ENCODE results near the gene NOL4L.

NOL4L gene

DNA sequence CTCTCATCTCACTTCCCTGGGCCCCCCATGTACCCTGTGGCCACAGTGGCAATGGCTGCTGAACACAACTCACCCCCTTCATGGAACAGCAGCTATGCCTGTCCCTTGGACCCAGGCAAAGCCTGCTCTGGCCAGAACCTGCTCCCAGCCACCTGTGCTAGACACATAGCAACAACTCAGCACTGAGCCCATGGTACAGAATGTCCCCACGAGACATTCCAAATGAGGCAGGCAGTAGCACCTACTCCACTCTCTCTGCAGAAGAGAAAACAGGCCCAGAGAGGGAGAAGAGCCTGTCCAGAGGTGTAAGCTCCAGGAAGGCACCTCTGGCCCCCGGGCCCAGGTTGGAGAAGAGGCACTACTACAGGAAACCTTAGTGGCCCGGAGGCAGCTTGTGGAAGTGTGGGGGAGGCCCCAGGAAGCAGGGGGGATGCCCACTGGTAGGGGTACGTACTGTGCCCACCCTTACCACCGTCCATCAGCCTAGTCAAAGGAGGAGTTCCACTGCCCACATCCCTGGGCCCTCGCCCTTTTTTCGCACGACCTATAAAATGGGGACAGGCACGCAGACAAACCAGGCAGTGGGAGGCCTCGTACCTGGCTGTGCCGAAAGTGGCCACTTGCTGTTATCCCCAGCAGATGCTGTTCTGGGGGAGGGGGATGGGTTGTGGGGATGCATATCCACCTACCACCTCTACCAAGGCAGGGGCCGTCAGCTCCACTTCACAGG is 129.8 kb downstream of the NOL4L start:
- no peak overlapping the region for H3K4me3 ChIP-seq (ENCODE audit: low read depth, low read length)
- TF ChIP-seq, protein P1, sequence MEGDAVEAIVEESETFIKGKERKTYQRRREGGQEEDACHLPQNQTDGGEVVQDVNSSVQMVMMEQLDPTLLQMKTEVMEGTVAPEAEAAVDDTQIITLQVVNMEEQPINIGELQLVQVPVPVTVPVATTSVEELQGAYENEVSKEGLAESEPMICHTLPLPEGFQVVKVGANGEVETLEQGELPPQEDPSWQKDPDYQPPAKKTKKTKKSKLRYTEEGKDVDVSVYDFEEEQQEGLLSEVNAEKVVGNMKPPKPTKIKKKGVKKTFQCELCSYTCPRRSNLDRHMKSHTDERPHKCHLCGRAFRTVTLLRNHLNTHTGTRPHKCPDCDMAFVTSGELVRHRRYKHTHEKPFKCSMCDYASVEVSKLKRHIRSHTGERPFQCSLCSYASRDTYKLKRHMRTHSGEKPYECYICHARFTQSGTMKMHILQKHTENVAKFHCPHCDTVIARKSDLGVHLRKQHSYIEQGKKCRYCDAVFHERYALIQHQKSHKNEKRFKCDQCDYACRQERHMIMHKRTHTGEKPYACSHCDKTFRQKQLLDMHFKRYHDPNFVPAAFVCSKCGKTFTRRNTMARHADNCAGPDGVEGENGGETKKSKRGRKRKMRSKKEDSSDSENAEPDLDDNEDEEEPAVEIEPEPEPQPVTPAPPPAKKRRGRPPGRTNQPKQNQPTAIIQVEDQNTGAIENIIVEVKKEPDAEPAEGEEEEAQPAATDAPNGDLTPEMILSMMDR (IDR thresholded peaks at IDR 0.05; ENCODE audit: borderline replicate concordance, insufficient read depth, low read depth, low read length) = no peak

GRCh38 chr20:32454164-32455145 is 130.7 kb downstream of the NOL4L start:
- no peak overlapping the region for H3K4me3 ChIP-seq (ENCODE audit: low read depth, low read length)
- TF ChIP-seq, protein P1 (IDR thresholded peaks at IDR 0.05; ENCODE audit: borderline replicate concordance, insufficient read depth, low read depth, low read length) = no peak

DNA sequence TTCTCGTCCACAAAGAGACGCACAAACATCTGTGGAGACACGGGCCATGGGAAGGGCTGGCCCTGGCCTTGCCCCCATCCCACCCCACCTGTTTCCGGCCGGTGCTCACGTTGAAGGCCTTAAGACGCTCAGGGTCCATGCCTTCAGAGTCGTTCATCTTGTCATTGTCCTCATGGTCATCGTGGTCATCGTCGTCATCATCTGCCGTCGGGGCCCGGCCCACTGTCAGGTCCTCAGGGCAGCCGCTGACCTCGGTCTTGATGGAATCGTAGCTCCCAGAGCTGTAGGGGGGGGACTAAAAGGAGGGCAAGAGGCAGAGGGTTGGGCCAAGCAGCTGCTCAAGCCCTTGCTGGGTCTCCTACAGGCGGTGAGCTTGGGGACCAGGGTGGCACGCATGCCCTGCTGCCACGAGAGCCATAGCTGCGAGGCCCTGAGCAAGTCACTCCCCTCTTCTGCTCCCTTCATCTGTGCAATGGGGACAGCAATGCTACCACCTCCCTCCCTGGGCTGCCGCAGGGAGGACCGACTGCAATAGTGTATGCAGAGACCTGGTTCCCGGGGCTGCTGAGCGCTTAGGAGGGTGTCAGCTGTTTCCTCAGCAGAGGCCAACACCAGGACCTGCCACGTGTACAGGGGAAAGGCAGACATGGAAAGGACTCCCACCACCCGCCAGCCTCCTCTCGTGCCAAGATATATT is 131.5 kb downstream of the NOL4L start:
- TF ChIP-seq, protein P1 (IDR thresholded peaks at IDR 0.05; ENCODE audit: borderline replicate concordance, insufficient read depth, low read depth, low read length) = no peak
- no peak overlapping the region for H3K4me3 ChIP-seq (ENCODE audit: low read depth, low read length)

GRCh38 chr20:32452776-32453466 is 132.2 kb downstream of the NOL4L start:
- TF ChIP-seq, protein P1 (IDR thresholded peaks at IDR 0.05; ENCODE audit: borderline replicate concordance, insufficient read depth, low read depth, low read length) = no peak
- H3K4me3 ChIP-seq (ENCODE audit: low read depth, low read length) = no peak overlapping the region

- TF ChIP-seq, protein P1 (IDR thresholded peaks at IDR 0.05; ENCODE audit: borderline replicate concordance, insufficient read depth, low read depth, low read length) = no peak
- H3K4me3 ChIP-seq (ENCODE audit: low read depth, low read length) = no peak overlapping the region
These were observed 133.3 kb downstream of the NOL4L start for GRCh38 chr20:32451682-32452461.

GRCh38 chr20:32451340-32451681 is 133.8 kb downstream of the NOL4L start:
- TF ChIP-seq, protein P1 (IDR thresholded peaks at IDR 0.05; ENCODE audit: borderline replicate concordance, insufficient read depth, low read depth, low read length) = no peak
- H3K4me3 ChIP-seq (ENCODE audit: low read depth, low read length) = no peak overlapping the region
